Lung (tissue), 12 donors: Measurements from ENCODE around the gene TP53AIP1. TPM values are rescaled to one million over a fixed set of nuclear protein-coding genes. Genes with fewer than 3 reads are reported as not detected.

Experiments
- ATAC-seq: fragments of 200-7000 bp; cut with Tn5 transposase; one replicate; pipeline ENCODE4 v1.9.1; 2020; ENCODE audit warnings: moderate number of reproducible peaks; ENCODE audit not compliant: insufficient read depth, low FRiP score
- DNase-seq, 3 donors: peaks; one replicate each; pipeline ENCODE4 v3.0.0-alpha.2; 2013 to 2017
- H3K27ac ChIP-seq, 2 donors: one replicate each; pipeline ENCODE4 v1.5.1; 2013; ENCODE audit warnings: mild to moderate bottlenecking in 2 of 2, moderate library complexity in 2 of 2, control low read depth in 1 of 2, inconsistent platforms in 1 of 2, low read depth in 1 of 2, low read length in 1 of 2
- H3K27me3 ChIP-seq, 3 donors: one replicate each; pipeline ENCODE4 v1.5.1; 2013; ENCODE audit warnings: low read length in 2 of 3; ENCODE audit not compliant: control insufficient read depth in 3 of 3, insufficient read depth in 3 of 3
- H3K36me3 ChIP-seq, 4 donors: one replicate each; pipeline ENCODE4 v1.5.1; 2013; ENCODE audit warnings: low read length in 4 of 4, mild to moderate bottlenecking in 1 of 4, moderate library complexity in 1 of 4; ENCODE audit not compliant: control insufficient read depth in 4 of 4, insufficient read depth in 4 of 4
- H3K4me1 ChIP-seq, 5 donors: one replicate each; pipeline ENCODE4 v1.5.1; 2013; ENCODE audit warnings: low read length in 5 of 5, mild to moderate bottlenecking in 2 of 5, moderate library complexity in 1 of 5; ENCODE audit not compliant: control insufficient read depth in 5 of 5, insufficient read depth in 5 of 5
- H3K4me3 ChIP-seq: one replicate; pipeline ENCODE4 v1.5.1; 2013; ENCODE audit warnings: mild to moderate bottlenecking, control low read depth, moderate library complexity
- H3K9ac ChIP-seq, 2 donors: one replicate each; pipeline ENCODE4 v1.5.1; 2013; ENCODE audit warnings: low read length in 2 of 2, control low read depth in 1 of 2; ENCODE audit not compliant: insufficient read depth in 1 of 2
- H3K9me3 ChIP-seq, 4 donors: one replicate each; pipeline ENCODE4 v1.5.1; 2013; ENCODE audit warnings: low read length in 3 of 4, mild to moderate bottlenecking in 1 of 4, moderate library complexity in 1 of 4; ENCODE audit not compliant: control insufficient read depth in 4 of 4, insufficient read depth in 3 of 4
- CTCF ChIP-seq: IDR thresholded peaks from 2 replicates; pipeline ENCODE4 v1.5.1; 2012; ENCODE audit warnings: mild to moderate bottlenecking; ENCODE audit errors: control extremely low read depth, extremely low read depth
- WGBS, 2 donors: extraction: QIAGEN DNeasy Blood & Tissue Kit; methylation state at CpG; one replicate each; pipeline ENCODE4 v1.1.7; 2013; 5-methylcytosine and 5-hydroxymethylcytosine counted together
- polyA plus RNA-seq, 2 donors: library from polyadenylated mRNA; stranded (reverse); fragments of 200-250 nt; gene quantifications; one replicate each; pipeline ENCODE4 v1.2.1, GENCODE V29; 2013
- total RNA-seq, 2 donors: library from RNA; depleted of rRNA in 1 of 2; stranded (reverse); fragments of >200 nt in 1 of 2; gene quantifications; one replicate each; pipeline ENCODE4 v1.2.1, GENCODE V29; 2014 to 2021
- donor health status: control.
- donor health status: control.
- donor health status: Bipolar disorder and iron deficiency.
- donor health status: healthy.
- donor health status: DM: yes; HTN: yes; CAD: no.

The TP53AIP1 gene
- total and polyA plus RNA-seq, 4 donors, result 0.16 to 1.8 (median 1.0) TPM

- TF ChIP-seq CTCF, result no peak
- Histone ChIP-seq H3K4me1 (peaks cover 0 to 18% (median 0%) of the 10 kb centered on the region in 5 donors), H3K36me3 (no peaks in the 10 kb centered on the region), H3K9me3 (no peaks in the 10 kb centered on the region), H3K27me3 (peaks cover 0 to 24% (median 22%) of the 10 kb centered on the region in 3 donors), H3K9ac (no peak overlapping the region), H3K27ac (no peak overlapping the region), H3K4me3 (no peak overlapping the region)
- WGBS, 2 donors, result 81 to 84% methylated on average over 27 to 29 of the region's 29 CpGs
- DNase-seq, result peak in 1 of 3 donors; percentile 44
- no peak for ATAC-seq
Measured at GRCh38 chr11:128901653-128902514, 40.8 kb downstream of the TP53AIP1 start.

GRCh38 chr11:128900468-128900867 is 42.2 kb downstream of the TP53AIP1 start:
- no peak overlapping the region for H3K27ac ChIP-seq
- DNase-seq (no peak), ATAC-seq (no peak)
- WGBS, 2 donors, result 39 to 50% methylated on average over 4 of the region's 4 CpGs
- no peak overlapping the region for H3K4me3 ChIP-seq
- H3K4me1 ChIP-seq, result peaks cover 0 to 18% (median 2%) of the 10 kb centered on the region in 5 donors
- H3K9ac ChIP-seq, result no peak overlapping the region
- no peak for TF ChIP-seq CTCF
- no peaks in the 10 kb centered on the region for H3K9me3 ChIP-seq
- no peaks in the 10 kb centered on the region for H3K36me3 ChIP-seq
- H3K27me3 ChIP-seq, result peaks cover 0 to 22% (median 21%) of the 10 kb centered on the region in 3 donors

- H3K27ac ChIP-seq, result no peak overlapping the region
- no peak for TF ChIP-seq CTCF
- WGBS, 2 donors, result 78 to 86% methylated on average over 13 of the region's 13 CpGs
- H3K9me3 ChIP-seq, result no peaks in the 10 kb centered on the region
- no peak overlapping the region for H3K9ac ChIP-seq
- peaks cover 0 to 21% (median 3%) of the 10 kb centered on the region in 5 donors for H3K4me1 ChIP-seq
- no peaks in the 10 kb centered on the region for H3K36me3 ChIP-seq
- no peak for ATAC-seq
- DNase-seq, result no peak
- no peak overlapping the region for H3K4me3 ChIP-seq
- H3K27me3 ChIP-seq, result peaks cover 0 to 22% (median 12%) of the 10 kb centered on the region in 3 donors
Measured at GRCh38 chr11:128898580-128899344, 43.9 kb downstream of the TP53AIP1 start.
